Posterior vena cava (tissue), 2 donors: Measurements from ENCODE around the gene BBS9. TPM values are rescaled to one million over a fixed set of nuclear protein-coding genes. Genes with fewer than 3 reads are reported as not detected.

ENCODE experiments used
- DNase-seq: peaks from one replicate; pipeline ENCODE4 v3.0.0-alpha.2; 2020; ENCODE audit warnings: low spot score
- intact Hi-C, 2 donors: fragments of 100-400 bp; cut with DNase I; formaldehyde crosslinking; loops; one replicate each; pipeline versions ENCODE4 v1.14.1 to v1.14.2; 2022 to 2023
- total RNA-seq, 2 donors: library from RNA; stranded (reverse); fragmentation: NEBNext Ultra II Directional; extraction: Animal tissue kit (Norgen Biotek cat#: 25700); gene quantifications; one replicate each; pipeline ENCODE4 v1.2.1, GENCODE V29; 2021
- donor health status: DM: yes; HTN: yes; CAD: no.
- donor health status: DM: yes; HTN: yes; CAD: no.

Gene BBS9
- total RNA-seq, 2 donors from 2014 or later, result 13.9 to 16.8 TPM

- intact Hi-C loops, result no loop called here
Observed at GRCh38 chr7:33556472-33556871, 427.1 kb downstream of the BBS9 start.

GRCh38 chr7:33558549-33559323 lies 429.4 kb downstream of the BBS9 start:
- no peak for DNase-seq
- intact Hi-C loops, result no loop called here

More at GRCh38 chr7:33556472-33556871, 427.1 kb downstream of the BBS9 start:
- DNase-seq, result no peak

- no peak for DNase-seq
- intact Hi-C loops, result no loop called here
Observed at GRCh38 chr7:33559324-33559710, 430.0 kb downstream of the BBS9 start.

- intact Hi-C loops, result no loop called here
- DNase-seq, result no peak
Observed at GRCh38 chr7:33562996-33563395, 433.6 kb downstream of the BBS9 start.

GRCh38 chr7:33563651-33564050 lies 434.3 kb downstream of the BBS9 start:
- intact Hi-C loops, result no loop called here
- no peak for DNase-seq

- no peak for DNase-seq
- intact Hi-C loops, result no loop called here
Observed at GRCh38 chr7:33578166-33578565, 448.8 kb downstream of the BBS9 start.

GRCh38 chr7:33578881-33579672 lies 449.7 kb downstream of the BBS9 start:
- DNase-seq, result no peak
- intact Hi-C loops, result no loop called here

- intact Hi-C loops, result no loop called here
- DNase-seq, result no peak
Observed at GRCh38 chr7:33579673-33579960, 450.3 kb downstream of the BBS9 start.

- intact Hi-C loops, result no loop called here
- no peak for DNase-seq
Observed at GRCh38 chr7:33581236-33581635, 451.9 kb downstream of the BBS9 start.

GRCh38 chr7:33582104-33582503 lies 452.7 kb downstream of the BBS9 start:
- intact Hi-C loops, result no loop called here

GRCh38 chr7:33582533-33582932 lies 453.2 kb downstream of the BBS9 start:
- DNase-seq, result no peak
- intact Hi-C loops, result no loop called here

More at GRCh38 chr7:33582104-33582503, 452.7 kb downstream of the BBS9 start:
- DNase-seq, result no peak

- intact Hi-C loops, result no loop called here
Observed at GRCh38 chr7:33589911-33590310, 460.5 kb downstream of the BBS9 start.

GRCh38 chr7:33590916-33591315 lies 461.6 kb downstream of the BBS9 start:
- DNase-seq, result no peak
- intact Hi-C loops, result no loop called here

More at GRCh38 chr7:33589911-33590310, 460.5 kb downstream of the BBS9 start:
- no peak for DNase-seq

GRCh38 chr7:33591490-33591889 lies 462.1 kb downstream of the BBS9 start:
- no peak for DNase-seq
- intact Hi-C loops, result no loop called here

GRCh38 chr7:33592718-33593117 lies 463.4 kb downstream of the BBS9 start:
- DNase-seq, result no peak
- intact Hi-C loops, result no loop called here

GRCh38 chr7:33593611-33594010 lies 464.2 kb downstream of the BBS9 start:
- intact Hi-C loops, result no loop called here
- no peak for DNase-seq

- intact Hi-C loops, result no loop called here
- DNase-seq, result no peak
Observed at GRCh38 chr7:33596686-33597085, 467.3 kb downstream of the BBS9 start.

- intact Hi-C loops, result no loop called here
- no peak for DNase-seq
Observed at GRCh38 chr7:33597181-33597580, 467.8 kb downstream of the BBS9 start.

GRCh38 chr7:33601101-33601500 lies 471.7 kb downstream of the BBS9 start:
- no peak for DNase-seq
- intact Hi-C loops, result no loop called here

- intact Hi-C loops, result no loop called here
- DNase-seq, result no peak
Observed at GRCh38 chr7:33601884-33602283, 472.5 kb downstream of the BBS9 start.

GRCh38 chr7:33604056-33604455 lies 474.7 kb downstream of the BBS9 start:
- intact Hi-C loops, result no loop called here
- DNase-seq, result no peak
